ENCODE measurements around the gene TMEM250.

- TF ChIP-seq CTCF (IDR thresholded peaks at IDR 0.05) (no peak), POLR2A (IDR thresholded peaks at IDR 0.05) (no peak)
Observed at GRCh38 chr9:136133959-136134484, 15.3 kb upstream of the TMEM250 start.

Measured in right lobe of liver (tissue), 4 donors.